ENCODE measurements around the gene RTF1. TPM values are rescaled to one million over a fixed set of nuclear protein-coding genes. Genes with fewer than 3 reads are reported as not detected.
"Not testable (repeated sequence)": the region's sequence is repeated elsewhere in the genome, so short reads cannot be mapped to it uniquely, and the experiment has no call there.

The RTF1 gene
- 33.2 TPM for total RNA-seq

DNA sequence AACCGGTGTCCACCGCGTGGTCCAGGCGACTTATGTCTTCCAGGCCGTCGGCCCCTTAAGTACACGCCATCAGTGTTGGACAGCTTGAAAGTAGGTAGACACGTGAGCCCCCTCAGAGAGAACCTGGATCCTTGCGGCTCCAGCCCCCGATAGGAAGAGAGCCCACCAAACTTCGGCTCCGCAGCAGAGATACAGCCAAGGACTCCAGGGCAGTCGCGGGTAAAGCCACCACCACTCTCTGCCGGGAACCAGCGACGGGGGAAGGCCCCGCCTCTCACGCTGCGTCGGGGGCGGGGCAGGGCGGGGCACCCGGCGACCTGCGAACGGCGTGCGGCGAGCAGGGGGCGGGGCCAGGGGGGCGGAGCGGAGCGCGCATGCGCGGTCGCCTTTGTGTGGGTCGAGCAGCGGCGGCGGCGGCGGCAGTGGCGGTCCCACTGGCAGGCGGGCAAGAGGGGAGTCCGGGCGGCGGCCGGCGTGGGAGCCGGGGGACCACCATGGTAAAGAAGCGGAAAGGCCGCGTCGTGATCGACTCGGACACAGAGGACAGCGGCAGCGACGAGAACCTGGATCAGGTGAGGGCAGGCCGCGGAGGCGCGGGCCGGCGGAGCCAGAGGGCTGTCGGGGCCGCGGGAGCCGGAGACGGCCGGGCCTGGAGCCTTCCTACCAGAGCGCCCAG lies at the start of gene RTF1:
Gene RTF1 (plus strand): TSS at position 354 of the 676 bp plus-strand sequence. CDS start 21 bp downstream, at position 375.
- peak; percentile 95 for DNase-seq (ENCODE audit: low spot score)

DNA sequence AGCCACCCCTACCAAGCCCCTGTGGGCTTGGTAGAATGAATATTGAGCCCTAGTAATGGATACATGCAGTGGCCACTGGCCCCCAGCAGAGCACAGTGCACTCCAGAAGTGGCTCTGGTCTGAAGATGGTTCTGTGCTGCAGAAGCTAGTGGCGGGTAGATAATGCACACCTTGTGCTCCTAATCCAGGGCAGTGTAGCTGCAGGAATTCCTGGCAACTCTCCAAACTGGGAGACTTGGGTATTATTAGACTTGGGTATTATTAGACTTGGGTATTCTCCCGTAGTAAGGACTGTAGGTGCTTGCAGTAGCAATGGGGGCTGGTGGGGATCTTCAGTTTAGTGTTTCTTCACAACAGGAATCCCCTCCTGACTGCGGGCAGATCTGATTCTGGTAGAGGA lies 49.5 kb upstream of the RTF1 start:
- no peak for DNase-seq (ENCODE audit: low spot score)

DNA sequence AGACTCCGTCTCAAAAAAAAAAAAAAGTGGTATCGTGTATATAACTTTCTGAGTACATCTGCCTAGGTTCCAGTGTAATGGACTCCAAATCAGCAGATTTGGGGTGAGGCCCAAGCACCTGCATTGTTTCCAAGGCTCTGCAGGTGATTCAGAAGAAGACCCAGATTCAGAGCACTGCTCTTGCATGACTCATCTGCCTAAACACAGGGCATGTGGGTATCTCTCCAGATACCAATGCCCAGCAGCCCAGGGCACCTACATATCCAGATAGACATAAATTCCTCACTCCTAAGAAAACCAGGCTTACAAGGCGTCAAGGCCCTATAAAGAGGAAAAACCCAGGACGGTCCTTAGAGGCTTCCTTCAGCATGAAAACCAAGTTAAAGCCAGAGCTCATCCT lies 38.9 kb upstream of the RTF1 start:
- no peak for DNase-seq (ENCODE audit: low spot score)

DNA sequence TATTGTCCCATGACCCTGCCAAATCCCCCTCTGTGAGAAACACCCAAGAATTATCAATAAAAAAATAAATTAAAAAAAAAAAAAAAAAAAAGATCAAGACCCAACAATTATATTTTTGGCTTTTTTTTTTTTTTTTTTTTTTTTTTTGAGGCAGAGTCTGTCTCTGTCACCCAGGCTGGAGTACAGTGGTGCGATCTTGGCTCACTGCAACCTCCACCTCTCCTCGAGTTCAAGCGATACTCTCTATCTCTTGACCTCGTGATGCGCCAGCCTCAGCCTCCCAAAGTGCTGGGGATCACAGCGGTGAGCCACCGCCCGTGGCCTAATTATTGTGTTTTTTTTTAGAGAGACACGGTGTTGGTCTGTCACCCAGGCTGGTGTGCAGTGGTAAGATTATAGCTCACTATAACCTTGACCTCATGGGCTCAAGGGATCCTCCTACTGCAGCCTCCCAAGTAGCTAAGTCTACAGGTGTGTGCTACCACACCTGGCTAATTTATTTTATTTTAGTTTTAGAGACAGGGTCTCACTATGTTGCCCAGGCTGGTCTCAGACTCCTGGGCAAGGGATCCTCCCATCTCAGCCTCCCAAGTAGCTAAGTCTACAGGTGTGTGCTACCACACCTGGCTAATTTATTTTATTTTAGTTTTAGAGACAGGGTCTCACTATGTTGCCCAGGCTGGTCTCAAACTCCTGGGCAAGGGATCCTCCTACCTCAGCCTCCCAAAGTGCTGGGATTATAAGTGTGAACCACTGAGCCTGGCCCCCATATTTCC lies 32.7 kb upstream of the RTF1 start:
- DNase-seq (ENCODE audit: low spot score): not testable (repeated sequence)

DNA sequence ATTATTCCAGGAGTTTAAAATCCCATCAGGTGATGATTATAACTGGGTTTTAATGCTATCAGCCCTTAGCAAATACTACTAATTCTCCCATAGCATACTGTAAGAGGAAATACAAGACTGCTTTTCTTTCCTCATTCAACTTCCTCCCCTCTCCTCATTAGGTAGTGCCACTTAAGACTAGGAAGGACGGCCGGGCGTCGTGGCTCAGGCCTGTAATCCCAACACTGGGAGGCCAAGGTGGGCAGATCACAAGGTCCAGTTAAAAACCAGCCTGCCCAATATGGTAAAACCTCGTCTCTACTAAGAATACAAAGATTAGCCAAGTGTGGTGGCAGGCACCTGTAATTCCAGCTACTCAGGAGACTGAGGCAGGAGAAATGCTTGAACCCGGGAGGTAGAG lies 29.2 kb upstream of the RTF1 start:
- no peak for DNase-seq (ENCODE audit: low spot score)

DNA sequence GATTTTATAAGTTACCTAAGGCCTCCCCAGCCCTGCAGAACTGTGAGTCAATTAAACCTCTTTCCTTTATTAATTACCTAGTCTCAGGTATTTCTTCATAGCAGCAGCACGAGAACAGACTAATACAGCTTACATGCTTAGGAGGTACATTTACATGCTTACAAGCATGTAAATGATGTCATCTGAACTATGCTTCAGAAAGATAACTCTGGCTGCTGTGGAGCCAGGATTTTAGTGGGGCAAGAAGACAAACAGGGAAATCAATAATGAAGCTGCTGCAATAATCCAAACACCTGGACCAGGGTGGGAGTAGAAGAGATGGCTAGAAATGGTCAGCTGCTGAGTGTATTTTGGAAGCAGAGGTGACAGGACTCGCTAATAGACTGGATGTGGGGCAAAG lies 24.2 kb upstream of the RTF1 start:
- DNase-seq (ENCODE audit: low spot score): no peak

DNA sequence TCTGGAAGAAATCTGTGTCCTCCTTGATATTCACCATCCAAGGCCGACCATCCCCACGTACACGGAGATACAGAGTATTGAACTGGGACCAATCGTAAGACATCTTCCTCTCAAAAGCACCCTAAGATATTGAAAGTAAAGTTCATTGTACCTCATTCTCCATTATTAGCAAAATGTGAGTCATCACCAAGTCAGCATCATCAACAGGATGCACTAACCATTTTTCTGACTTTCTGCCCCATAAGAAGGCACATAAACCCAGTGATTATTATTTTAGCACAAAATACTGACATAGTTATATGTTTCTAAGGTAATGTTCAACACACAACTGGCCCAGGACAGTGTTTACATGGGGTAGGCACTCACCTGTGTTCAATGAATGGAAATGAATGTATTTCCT lies 22.0 kb upstream of the RTF1 start:
- DNase-seq (ENCODE audit: low spot score): no peak

DNA sequence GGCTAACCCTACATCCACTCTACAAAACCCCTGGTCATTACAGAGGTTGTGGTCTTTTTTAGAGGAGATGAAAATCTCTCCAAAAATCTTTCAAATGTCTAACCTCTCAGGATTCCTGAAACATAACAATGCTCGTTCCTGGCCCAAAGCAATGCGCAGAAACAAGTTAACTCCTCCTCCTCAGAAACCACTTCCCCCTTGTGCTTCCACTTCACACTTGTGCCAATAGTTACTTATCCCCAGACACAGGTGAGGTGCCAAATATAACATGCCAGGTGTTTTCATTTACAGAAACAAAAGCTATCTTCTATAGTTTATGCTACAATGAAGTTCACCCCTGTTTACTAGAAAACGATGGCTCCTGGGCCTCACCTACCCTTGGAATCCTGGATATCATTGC lies 20.8 kb upstream of the RTF1 start:
- DNase-seq (ENCODE audit: low spot score): no peak

DNA sequence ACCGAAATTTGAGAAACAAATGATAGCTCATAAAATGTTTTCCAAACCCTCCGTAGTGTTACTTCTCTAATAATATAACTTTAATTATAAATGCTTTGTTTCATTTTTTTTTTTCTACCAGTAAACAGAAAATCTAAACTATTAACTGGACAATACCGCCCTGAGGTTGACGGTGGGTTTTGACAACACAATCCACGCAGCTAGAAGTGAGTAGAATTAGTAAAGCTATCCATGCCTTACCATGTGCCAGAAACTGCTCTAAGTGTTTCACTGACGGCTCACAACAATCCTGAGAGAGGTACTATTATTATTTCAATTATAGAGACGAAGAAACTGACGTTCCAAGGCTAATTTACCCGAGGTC lies 15.0 kb upstream of the RTF1 start:
- DNase-seq (ENCODE audit: low spot score): no peak

DNA sequence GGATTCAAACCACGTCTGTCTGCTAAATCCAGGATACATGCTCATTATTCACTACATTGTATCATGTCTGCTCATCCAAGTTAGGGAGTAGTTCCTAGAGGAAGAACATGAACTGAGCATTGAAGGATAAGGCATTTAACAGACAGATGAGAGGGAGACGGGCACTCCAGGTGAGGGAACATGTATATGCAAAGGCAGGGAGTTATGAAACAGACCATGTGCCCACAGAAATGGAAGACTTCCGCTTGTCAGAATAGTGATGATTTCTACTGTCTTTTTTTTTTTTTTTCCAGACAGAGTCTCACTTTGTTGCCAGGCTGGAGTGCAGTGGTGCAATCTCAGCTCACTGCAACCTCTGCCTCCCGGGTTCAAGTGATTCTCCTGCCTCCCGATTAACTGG lies 9.6 kb upstream of the RTF1 start:
- DNase-seq (ENCODE audit: low spot score): no peak

DNA sequence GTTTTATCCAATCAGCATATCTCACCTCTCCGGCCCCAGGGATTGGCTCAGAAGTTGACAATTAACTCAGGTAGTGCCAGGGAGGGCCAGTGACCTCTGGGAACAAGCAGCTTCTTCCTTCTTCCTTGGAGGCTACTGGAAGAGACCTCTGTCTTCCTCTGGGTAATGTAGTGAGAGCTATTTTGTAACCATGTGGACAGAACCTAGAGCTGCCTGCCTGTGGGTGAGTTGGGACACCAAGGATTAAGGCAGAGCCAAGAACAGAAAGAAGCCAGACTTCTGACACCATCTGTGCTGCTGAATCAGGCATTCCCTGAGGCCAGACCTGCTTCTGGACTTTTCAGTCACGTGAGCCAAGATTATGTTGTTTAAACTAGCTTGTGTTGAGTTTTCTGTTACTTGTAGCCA lies 8.7 kb upstream of the RTF1 start:
- no peak for DNase-seq (ENCODE audit: low spot score)

DNA sequence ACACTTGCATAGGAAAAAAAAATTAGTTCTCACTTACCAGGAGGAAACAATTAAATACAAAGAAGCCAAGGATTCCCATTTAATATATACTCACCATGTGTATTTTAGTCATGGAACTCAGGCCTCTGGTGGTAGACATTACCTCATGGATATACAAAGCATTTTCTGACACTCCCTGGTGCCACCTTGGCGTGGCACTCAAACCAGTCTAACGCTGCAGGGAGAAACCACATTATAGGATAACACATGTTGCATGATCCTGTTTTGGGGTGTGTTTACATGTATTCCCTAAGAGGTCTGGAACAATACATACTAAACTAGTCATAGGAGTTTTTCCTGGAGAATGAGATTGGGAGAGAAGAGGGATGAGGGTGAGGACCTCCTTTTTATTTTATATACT lies 5.9 kb upstream of the RTF1 start:
- DNase-seq (ENCODE audit: low spot score): no peak

DNA sequence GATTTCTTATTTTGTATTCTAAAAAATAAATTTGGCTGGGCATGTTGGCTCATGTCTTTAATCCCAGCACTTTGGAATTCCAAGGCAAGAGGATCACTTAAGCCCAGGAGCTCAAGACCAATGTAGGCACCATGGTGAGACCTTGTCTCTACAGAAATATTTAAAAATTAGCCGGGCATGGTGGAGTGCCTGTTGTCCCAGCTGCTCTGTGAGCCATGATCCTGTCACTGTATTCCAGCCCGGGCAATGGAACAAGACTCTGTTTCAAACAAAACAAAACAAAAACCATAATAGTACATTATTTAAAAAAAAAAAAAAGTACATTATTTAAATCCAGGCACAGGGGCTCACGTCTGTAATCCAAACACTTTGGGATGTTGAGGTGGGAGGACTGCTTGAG lies 5.5 kb upstream of the RTF1 start:
- DNase-seq (ENCODE audit: low spot score): no peak

DNA sequence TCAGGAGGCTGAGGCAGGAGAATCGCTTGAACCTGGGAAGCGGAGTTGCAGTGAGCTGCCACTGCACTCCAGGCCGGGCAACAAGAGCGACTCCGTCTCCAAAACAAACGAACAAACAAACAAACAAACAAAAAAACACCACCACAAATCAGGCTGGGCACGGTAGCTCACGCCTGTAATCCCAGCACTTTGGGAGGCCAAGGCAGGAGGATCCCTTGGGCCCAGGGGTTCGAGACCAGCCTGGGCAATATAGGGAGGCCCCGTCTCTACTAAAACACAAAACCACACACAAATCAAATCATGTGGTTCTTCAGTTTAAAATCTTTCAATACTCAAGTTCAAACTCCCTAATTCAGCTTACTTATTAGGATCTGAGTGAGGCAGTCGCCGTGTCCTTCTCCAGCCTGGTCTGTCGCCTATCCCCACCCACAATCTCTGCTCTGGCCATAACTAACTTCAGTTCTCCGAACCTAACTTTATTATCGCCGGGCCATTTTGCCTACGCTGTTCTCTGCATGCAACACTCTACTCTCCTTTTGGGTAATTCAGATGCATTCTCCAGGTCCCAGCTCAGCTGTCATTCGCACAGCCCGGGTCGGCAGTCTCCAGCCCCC lies 660 bp upstream of the RTF1 start:
- DNase-seq (ENCODE audit: low spot score): no peak

DNA sequence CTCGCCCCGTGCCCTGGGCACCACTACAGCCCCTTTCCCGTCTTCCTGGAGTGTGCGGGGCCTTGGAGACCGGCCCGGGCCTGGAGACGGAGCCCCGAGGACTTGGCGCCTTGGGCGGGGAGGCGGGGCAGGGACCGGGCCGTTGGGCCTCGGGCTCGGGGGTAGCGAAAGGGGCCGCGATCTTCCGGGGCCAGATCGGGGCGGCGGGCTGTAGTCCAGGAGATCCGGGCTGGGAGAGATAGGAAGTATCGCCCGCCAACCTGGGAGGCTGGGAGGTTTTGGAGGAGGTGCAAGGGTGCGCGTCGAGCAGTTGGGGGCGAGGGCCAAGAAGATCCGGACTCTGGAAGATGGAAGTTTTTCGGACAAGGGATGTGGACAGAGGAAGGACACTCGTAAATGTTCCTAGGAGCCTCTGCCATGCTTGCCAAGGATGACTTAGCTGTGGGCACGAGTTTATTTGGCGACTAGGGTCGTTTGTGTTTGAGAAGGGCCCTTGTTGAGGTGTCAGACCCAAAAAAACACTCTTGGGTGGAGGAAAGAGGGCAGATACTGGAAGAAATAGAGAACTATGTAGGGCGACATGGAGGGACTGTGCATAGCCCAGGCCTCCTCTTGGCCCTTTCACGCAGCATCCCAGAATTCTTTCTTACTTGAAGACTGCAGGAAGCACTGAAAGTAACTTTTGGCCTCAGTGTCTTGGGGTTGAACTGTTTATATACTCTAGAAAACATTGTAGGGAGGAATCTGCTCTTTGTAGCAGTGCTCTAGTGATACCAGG lies 712 bp downstream of the RTF1 start:
- no peak for DNase-seq (ENCODE audit: low spot score)

DNA sequence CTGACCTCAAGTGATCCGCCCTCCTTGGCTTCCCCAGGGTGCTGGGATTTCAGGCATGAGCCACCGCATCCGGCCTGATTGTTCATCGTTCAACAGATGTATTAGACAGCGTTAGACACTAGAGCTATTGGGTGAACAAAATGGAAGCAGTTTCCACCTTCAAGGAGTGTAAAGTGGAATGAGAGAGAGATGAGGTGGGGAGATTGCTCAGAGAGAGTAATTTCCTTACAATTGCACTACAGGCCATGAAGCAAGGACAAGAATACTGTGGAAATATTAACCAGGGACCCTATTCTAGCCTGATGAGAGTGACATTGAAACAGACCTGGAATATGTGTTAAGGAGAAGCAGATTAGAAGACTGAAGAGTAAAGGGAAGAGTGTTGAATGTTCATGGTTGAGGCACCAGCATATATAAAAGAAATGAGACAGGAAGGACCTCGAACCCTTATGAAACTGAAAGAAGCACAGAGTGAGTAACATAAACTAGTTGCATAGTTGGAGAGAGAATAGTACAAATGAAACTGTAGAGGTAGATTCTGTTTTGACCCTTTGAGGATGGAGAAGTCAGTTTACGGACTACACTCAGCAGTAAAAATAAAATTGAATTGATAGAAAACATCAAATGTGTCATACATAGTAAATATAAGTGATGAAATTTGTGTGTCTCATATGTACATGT lies 7.2 kb downstream of the RTF1 start:
- no peak for DNase-seq (ENCODE audit: low spot score)

DNA sequence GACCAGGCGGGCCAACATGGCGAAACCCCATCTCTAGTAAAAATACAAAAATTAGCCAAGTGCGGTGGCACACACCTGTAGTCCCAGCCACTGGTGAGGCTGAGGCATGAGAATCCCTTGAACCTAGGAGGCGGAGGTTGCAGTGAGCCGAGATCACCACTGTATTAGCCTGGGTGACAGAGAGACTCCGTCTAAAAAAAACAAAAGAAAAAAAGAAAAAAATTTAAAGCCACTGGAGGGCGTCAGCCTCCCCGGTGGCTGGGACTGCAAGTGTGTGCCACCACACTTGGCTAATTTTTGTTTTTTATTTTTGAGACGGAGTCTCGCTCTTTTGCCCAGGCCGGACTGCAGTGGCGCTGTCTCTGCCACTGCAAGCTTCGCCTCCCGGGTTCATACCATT lies 7.9 kb downstream of the RTF1 start:
- DNase-seq (ENCODE audit: low spot score): no peak

DNA sequence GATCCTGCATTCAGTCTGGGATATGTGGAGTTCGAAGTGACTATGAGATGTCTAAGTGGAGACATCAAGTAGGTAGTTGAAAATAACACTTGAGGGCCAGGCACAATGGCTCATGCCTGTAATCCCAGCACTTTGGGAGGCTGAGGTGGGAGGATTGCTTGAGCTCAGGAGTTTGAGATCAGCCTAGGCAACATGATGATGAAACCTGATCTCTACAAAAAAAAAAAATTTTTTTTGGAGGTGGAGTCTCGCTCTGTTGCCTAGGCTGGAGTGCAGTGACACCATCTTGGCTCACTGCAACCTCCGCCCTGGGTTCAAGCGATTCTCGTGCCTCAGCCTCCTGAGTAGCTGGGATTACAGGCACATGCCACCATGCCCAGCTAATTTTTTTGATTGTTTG lies 9.0 kb downstream of the RTF1 start:
- DNase-seq (ENCODE audit: low spot score): not testable (repeated sequence)

DNA sequence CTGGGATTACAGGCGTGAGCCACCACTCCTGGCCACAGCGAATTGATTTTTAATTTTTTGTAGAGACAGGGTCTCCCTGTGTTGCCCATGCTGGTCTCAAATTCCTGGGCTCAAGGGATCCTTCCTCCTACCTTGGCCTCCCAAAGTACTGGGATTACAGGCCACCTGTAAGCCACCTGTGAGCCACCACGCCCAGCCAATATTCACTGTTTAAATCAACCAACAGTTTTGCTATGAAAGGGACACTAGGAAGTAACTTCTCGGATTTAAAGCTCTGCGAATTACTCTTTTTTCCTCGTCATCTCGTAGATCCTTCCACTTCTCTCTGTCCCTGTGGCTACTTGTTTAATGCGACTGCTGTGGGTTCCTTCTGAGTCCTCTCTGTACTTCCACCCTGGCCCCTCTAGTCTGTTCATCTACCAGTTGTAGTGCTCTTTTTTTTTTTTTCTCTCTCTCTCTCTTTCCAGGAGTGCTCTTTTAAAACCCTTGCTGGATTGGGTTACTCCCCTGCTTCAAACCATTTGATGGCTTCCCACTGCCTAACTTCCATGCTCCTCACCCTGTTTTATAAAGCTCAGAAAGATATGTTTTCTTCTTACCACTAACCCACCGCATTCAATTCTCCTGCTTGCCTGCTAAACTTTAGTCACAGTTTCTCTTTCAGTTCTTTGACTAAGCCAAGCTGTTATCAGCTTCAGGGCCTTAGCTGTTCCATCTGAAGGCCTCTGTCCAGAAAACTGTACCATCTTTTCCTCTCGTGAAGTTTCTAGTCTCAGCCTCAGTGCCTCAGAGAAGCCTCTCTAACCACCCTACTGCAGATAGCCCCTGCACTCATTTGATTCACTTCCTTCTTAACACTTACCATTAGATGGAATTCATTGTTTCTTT lies 12.4 kb downstream of the RTF1 start:
- DNase-seq (ENCODE audit: low spot score): no peak

DNA sequence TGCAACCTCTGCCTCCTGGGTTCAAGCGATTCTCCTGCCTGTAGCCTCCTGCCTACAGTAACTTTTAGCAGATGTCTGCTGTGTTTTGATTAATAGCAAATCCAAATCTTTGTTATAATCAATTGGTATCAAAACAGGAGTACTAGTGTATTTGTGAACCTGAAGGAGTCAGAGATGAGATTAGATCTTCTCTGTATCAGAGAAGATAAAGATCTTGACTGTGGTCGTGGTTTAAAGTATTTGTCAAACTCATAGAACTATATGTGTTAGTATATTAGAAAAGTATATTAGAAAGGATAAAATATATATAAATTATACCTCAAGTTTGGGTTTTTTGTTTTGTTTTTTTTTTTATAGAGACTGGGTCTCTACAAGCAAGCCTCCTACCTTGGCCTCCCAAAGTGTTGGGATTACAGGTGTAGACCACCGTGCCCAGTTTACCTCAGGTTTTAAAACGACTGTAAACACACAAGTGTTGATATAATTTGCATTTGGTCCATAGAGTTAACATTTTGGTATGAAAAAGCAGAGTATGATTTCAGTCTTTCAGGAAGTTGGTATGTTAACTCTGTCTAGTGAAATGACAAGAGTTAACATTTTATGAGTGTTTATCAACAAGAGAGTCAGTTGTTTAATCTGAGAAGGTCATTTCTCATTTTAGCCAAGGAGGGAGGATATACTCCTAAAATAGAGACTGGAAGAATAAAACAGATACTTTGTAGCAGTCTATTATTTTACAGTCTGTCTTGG lies 18.3 kb downstream of the RTF1 start:
- DNase-seq (ENCODE audit: low spot score): no peak
